ENCODE results near the gene ROBO1. TPM values are rescaled to one million over a fixed set of nuclear protein-coding genes. Genes with fewer than 3 reads are reported as not detected.

The ROBO1 gene
- total RNA-seq, 1 donor from 2014 or later = 43.7 TPM

GRCh38 chr3:79115458-79115857, 652.3 kb downstream of the ROBO1 start:
- DNase-seq (ENCODE audit: low spot score) = no peak
- Mint-ChIP-seq H3K9me3 (ENCODE audit: low read depth) (no peaks in the 10 kb centered on the region), H3K27ac (ENCODE audit: unreplicated experiment) (no peak overlapping the region), H3K36me3 (ENCODE audit: low read depth) (no peaks in the 10 kb centered on the region), H3K4me3 (ENCODE audit: unreplicated experiment) (no peak overlapping the region), H3K4me1 (ENCODE audit: low read depth) (peaks cover 2% of the 10 kb centered on the region), H3K27me3 (ENCODE audit: low read depth) (no peaks in the 10 kb centered on the region)
- TF ChIP-seq, protein P1, sequence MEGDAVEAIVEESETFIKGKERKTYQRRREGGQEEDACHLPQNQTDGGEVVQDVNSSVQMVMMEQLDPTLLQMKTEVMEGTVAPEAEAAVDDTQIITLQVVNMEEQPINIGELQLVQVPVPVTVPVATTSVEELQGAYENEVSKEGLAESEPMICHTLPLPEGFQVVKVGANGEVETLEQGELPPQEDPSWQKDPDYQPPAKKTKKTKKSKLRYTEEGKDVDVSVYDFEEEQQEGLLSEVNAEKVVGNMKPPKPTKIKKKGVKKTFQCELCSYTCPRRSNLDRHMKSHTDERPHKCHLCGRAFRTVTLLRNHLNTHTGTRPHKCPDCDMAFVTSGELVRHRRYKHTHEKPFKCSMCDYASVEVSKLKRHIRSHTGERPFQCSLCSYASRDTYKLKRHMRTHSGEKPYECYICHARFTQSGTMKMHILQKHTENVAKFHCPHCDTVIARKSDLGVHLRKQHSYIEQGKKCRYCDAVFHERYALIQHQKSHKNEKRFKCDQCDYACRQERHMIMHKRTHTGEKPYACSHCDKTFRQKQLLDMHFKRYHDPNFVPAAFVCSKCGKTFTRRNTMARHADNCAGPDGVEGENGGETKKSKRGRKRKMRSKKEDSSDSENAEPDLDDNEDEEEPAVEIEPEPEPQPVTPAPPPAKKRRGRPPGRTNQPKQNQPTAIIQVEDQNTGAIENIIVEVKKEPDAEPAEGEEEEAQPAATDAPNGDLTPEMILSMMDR (IDR thresholded peaks at IDR 0.05) = no peak

- Mint-ChIP-seq H3K4me1 (ENCODE audit: low read depth) (peaks cover 2% of the 10 kb centered on the region), H3K36me3 (ENCODE audit: low read depth) (no peaks in the 10 kb centered on the region), H3K27me3 (ENCODE audit: low read depth) (no peaks in the 10 kb centered on the region), H3K4me3 (ENCODE audit: unreplicated experiment) (no peak overlapping the region), H3K27ac (ENCODE audit: unreplicated experiment) (no peak overlapping the region), H3K9me3 (ENCODE audit: low read depth) (no peaks in the 10 kb centered on the region)
- DNase-seq (ENCODE audit: low spot score) = no peak
- TF ChIP-seq, protein P1 (IDR thresholded peaks at IDR 0.05) = no peak
Observed at GRCh38 chr3:79113876-79114275, 653.9 kb downstream of the ROBO1 start.

DNA sequence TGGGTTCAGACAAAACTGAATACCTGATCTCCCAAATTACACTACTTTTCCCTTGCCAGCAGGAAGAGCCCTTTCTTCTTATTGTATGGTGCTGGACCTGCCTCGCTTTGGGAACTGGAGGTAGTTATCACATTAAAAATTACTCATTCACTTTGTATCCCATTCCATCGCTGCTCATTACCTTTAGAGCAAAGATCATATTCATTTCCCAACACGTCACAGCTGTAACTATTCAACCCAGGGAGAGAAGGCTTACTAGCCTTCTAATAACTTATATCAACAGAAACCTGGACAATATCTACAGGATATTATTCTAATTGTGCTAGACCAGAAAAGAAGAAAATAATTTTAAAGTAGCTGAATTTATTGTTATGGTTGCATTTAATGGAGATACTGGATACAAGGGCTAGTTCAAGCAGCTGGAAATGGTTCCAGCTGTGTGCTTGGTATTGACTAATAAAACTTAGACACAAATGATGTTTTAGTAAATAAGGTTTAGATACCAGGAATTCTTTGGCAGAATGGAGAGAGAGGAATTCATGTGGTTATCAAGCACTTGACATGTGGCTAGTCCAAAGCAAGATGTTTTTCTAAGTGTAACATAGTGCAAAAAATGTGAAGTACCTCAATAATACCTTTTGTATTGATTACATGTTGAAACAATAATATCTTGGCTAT, 656.3 kb downstream of the ROBO1 start:
- no peak overlapping the region for H3K4me3 Mint-ChIP-seq (ENCODE audit: unreplicated experiment)
- DNase-seq (ENCODE audit: low spot score) = no peak

GRCh38 chr3:79109754-79110153, 658.0 kb downstream of the ROBO1 start:
- Mint-ChIP-seq H3K9me3 (ENCODE audit: low read depth) (no peaks in the 10 kb centered on the region), H3K36me3 (ENCODE audit: low read depth) (no peaks in the 10 kb centered on the region), H3K27ac (ENCODE audit: unreplicated experiment) (no peak overlapping the region), H3K4me1 (ENCODE audit: low read depth) (peaks cover 2% of the 10 kb centered on the region), H3K27me3 (ENCODE audit: low read depth) (no peaks in the 10 kb centered on the region), H3K4me3 (ENCODE audit: unreplicated experiment) (no peak overlapping the region)
- DNase-seq (ENCODE audit: low spot score) = no peak
- TF ChIP-seq, protein P1 (IDR thresholded peaks at IDR 0.05) = no peak

More for the DNA sequence above, 656.3 kb downstream of the ROBO1 start:
- TF ChIP-seq, protein P1 (IDR thresholded peaks at IDR 0.05) = no peak
- H3K27me3 Mint-ChIP-seq (ENCODE audit: low read depth) = no peaks in the 10 kb centered on the region
- H3K27ac Mint-ChIP-seq (ENCODE audit: unreplicated experiment) = no peak overlapping the region
- H3K9me3 Mint-ChIP-seq (ENCODE audit: low read depth) = no peaks in the 10 kb centered on the region
- no peaks in the 10 kb centered on the region for H3K36me3 Mint-ChIP-seq (ENCODE audit: low read depth)
- peaks cover 2% of the 10 kb centered on the region for H3K4me1 Mint-ChIP-seq (ENCODE audit: low read depth)

GRCh38 chr3:79103307-79103706, 664.5 kb downstream of the ROBO1 start:
- no peak for DNase-seq (ENCODE audit: low spot score)
- Mint-ChIP-seq H3K4me3 (ENCODE audit: unreplicated experiment) (no peak overlapping the region), H3K27ac (ENCODE audit: unreplicated experiment) (no peak overlapping the region), H3K9me3 (ENCODE audit: low read depth) (no peaks in the 10 kb centered on the region), H3K36me3 (ENCODE audit: low read depth) (no peaks in the 10 kb centered on the region), H3K4me1 (ENCODE audit: low read depth) (no peaks in the 10 kb centered on the region), H3K27me3 (ENCODE audit: low read depth) (no peaks in the 10 kb centered on the region)
- TF ChIP-seq, protein P1 (IDR thresholded peaks at IDR 0.05) = no peak
